Nephron progenitor cell (in vitro differentiated cells): ENCODE data around the gene ITIH2.

Experiments
- DNase-seq: peaks from one replicate; pipeline ENCODE4 v3.0.0; 2021
- H3K27ac Mint-ChIP-seq: 2 replicates; pipeline ENCODE4 v1.8.0; 2021; ENCODE audit warnings: mild to moderate bottlenecking, moderate library complexity, mixed read lengths
- H3K27me3 Mint-ChIP-seq: 2 replicates; pipeline ENCODE4 v1.8.0; 2021; ENCODE audit warnings: mild to moderate bottlenecking, low read depth, mixed read lengths; ENCODE audit not compliant: poor library complexity
- H3K36me3 Mint-ChIP-seq: 2 replicates; pipeline ENCODE4 v1.8.0; 2021; ENCODE audit warnings: low read depth, mixed read lengths
- H3K4me1 Mint-ChIP-seq: 2 replicates; pipeline ENCODE4 v1.8.0; 2021; ENCODE audit warnings: mixed read lengths
- H3K4me3 Mint-ChIP-seq: 2 replicates; pipeline ENCODE4 v1.8.0; 2021; ENCODE audit warnings: mild to moderate bottlenecking, moderate library complexity, mixed read lengths
- H3K9me3 Mint-ChIP-seq: 2 replicates; pipeline ENCODE4 v1.8.0; 2021; ENCODE audit warnings: mild to moderate bottlenecking, moderate library complexity, mixed read lengths
- CTCF ChIP-seq: fragments of 200-600 bp; sonication (generic); IDR thresholded peaks from 2 replicates; pipeline ENCODE4 v1.5.0; 2021; ENCODE audit warnings: antibody characterized with exemption

ITIH2 gene

DNA sequence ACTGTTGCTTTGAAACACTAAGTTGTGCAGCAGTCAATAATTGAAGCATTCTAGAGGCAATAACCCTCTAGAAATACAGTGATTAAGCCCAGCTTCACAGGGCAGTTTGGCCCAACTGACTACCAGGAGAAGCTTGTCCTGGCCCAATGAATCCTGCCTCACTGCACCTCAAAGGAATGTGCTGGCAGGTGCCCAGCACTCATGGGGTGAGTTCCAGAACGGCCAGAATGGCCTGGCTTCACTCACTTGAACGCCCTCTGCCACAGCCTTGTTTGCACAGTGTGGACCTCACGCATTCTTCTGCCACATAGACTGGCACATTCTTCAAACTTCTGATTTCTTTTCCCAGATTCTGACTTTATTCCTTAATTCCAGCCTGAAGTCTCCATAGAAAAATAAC lies 6.6 kb upstream of the ITIH2 start:
- H3K4me3 Mint-ChIP-seq = no peak overlapping the region
- no peaks in the 10 kb centered on the region for H3K36me3 Mint-ChIP-seq
- no peaks in the 10 kb centered on the region for H3K4me1 Mint-ChIP-seq
- no peak for TF ChIP-seq CTCF
- H3K9me3 Mint-ChIP-seq = peaks cover 26% of the 10 kb centered on the region
- H3K27ac Mint-ChIP-seq = no peak overlapping the region
- DNase-seq = no peak
- peaks cover 22% of the 10 kb centered on the region for H3K27me3 Mint-ChIP-seq

DNA sequence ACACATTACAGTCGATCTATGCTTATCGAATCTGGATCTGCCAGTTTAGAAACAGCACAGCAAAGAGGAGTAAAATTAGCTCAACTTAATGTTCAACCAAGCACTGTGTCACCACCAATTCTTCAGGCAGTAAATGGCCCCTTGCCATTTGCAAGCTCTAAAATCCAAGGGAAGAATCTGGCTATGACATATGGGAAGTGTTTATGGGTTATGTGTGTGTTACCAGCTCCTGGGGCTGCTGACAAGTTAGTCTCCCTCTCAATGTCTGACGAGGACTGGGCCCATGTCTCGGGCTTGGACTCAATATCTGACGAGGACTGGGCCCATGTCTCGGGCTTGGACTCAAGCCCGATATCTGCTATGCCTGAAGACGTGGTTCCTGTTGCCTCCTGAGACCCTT lies 5.7 kb upstream of the ITIH2 start:
- H3K4me3 Mint-ChIP-seq = no peak overlapping the region
- peaks cover 27% of the 10 kb centered on the region for H3K27me3 Mint-ChIP-seq
- H3K36me3 Mint-ChIP-seq = no peaks in the 10 kb centered on the region
- no peaks in the 10 kb centered on the region for H3K4me1 Mint-ChIP-seq
- no peak for TF ChIP-seq CTCF
- no peak overlapping the region for H3K27ac Mint-ChIP-seq
- H3K9me3 Mint-ChIP-seq = peaks cover 20% of the 10 kb centered on the region
- no peak for DNase-seq

DNA sequence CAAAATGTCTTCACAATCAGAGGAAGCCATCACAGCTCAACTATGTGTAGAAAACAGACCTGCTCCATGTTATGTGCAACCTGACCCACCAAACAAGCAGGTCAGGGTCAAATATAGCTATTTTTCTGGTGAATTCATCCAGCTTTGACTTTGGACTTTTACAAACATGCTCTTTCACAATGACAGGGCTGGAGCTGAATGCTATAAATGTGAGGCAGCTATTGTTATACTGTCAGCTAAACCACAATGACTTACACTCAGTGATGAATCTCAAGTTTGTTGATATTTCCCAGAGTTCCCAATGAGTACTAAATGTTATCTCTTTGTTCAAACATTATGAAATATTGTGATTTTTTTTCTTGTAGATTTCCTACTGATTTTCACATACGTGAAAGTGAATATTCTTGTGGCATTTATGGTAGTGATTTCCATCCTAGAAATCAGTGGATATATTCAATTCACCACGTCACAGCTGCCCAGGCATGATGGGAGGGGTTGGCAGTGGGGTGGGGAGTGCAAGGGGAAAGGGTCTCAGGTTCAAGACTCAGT lies 2.5 kb upstream of the ITIH2 start:
- TF ChIP-seq CTCF = no peak
- no peak overlapping the region for H3K27ac Mint-ChIP-seq
- no peaks in the 10 kb centered on the region for H3K4me1 Mint-ChIP-seq
- no peaks in the 10 kb centered on the region for H3K9me3 Mint-ChIP-seq
- no peaks in the 10 kb centered on the region for H3K36me3 Mint-ChIP-seq
- peaks cover 40% of the 10 kb centered on the region for H3K27me3 Mint-ChIP-seq
- no peak overlapping the region for H3K4me3 Mint-ChIP-seq
- DNase-seq = no peak

GRCh38 chr10:7701158-7701742 lies 1.9 kb upstream of the ITIH2 start:
- DNase-seq = no peak
- Mint-ChIP-seq H3K4me1 (no peaks in the 10 kb centered on the region), H3K4me3 (no peak overlapping the region), H3K27ac (no peak overlapping the region), H3K27me3 (peaks cover 41% of the 10 kb centered on the region), H3K36me3 (no peaks in the 10 kb centered on the region), H3K9me3 (no peaks in the 10 kb centered on the region)
- TF ChIP-seq CTCF = no peak

- TF ChIP-seq CTCF = no peak
- no peaks in the 10 kb centered on the region for H3K9me3 Mint-ChIP-seq
- no peak overlapping the region for H3K4me3 Mint-ChIP-seq
- H3K27ac Mint-ChIP-seq = no peak overlapping the region
- H3K4me1 Mint-ChIP-seq = no peaks in the 10 kb centered on the region
- DNase-seq = no peak
- H3K27me3 Mint-ChIP-seq = peaks cover 41% of the 10 kb centered on the region
- no peaks in the 10 kb centered on the region for H3K36me3 Mint-ChIP-seq
Measured at GRCh38 chr10:7702288-7702812, 766 bp upstream of the ITIH2 start.
